PC-9 (cell line): ENCODE results near the gene SLC25A10. TPM values are rescaled to one million over a fixed set of nuclear protein-coding genes. Genes with fewer than 3 reads are reported as not detected.

Source experiments
- BruUV-seq: library from RNA; stranded (reverse); fragments of 400-500 nt; replicated peaks from 2 replicates; lab custom pipeline; 2021; lab: Mats Ljungman, UMichigan
- CTCF ChIA-PET: fragments of 300-600 bp; sonication (Branson Sonifier 250); formaldehyde crosslinking; loops from one replicate; lab custom pipeline; 2022; ENCODE audit warnings: antibody characterized with exemption; lab: Charles Lee
- POLR2A ChIA-PET: fragments of 300-600 bp; sonication (Branson Sonifier 250); formaldehyde crosslinking; loops from one replicate; lab custom pipeline; 2022; ENCODE audit warnings: antibody characterized with exemption; ENCODE audit not compliant: unreplicated experiment; lab: Charles Lee
- DNase-seq, 2 experiments: peaks; one replicate each; pipeline versions ENCODE4 v3.0.0 to v3.0.0-alpha.2; 2015 to 2022; ENCODE audit warnings: mixed read lengths in 1 of 2
- H2AFZ ChIP-seq: fragments of 200-600 bp; sonication (generic); 2 replicates; pipeline ENCODE4 v1.8.1; 2017; ENCODE audit warnings: antibody characterized with exemption
- H3F3A ChIP-seq: fragments of 200-600 bp; sonication (generic); 2 replicates; pipeline ENCODE4 v1.8.1; 2017; ENCODE audit warnings: antibody characterized with exemption, mild to moderate bottlenecking, low read depth; ENCODE audit not compliant: insufficient read depth
- H3K27ac ChIP-seq: fragments of 200-600 bp; sonication (generic); 2 replicates; pipeline ENCODE4 v1.6.1; 2016; ENCODE audit warnings: mixed run types
- H3K27me3 ChIP-seq: fragments of 200-600 bp; sonication (generic); 2 replicates; pipeline ENCODE4 v1.6.1; 2016; ENCODE audit warnings: low read depth, mixed run types; ENCODE audit not compliant: insufficient read depth
- H3K36me3 ChIP-seq: fragments of 200-600 bp; sonication (generic); 2 replicates; pipeline ENCODE4 v1.6.1; 2016; ENCODE audit warnings: low read depth, mixed run types
- H3K4me1 ChIP-seq: fragments of 200-600 bp; sonication (generic); replicated peaks from 2 replicates; pipeline ENCODE4 v1.6.1; 2016; ENCODE audit warnings: mixed run types; ENCODE audit not compliant: insufficient read depth
- H3K4me2 ChIP-seq: fragments of 200-600 bp; sonication (generic); 2 replicates; pipeline ENCODE4 v1.6.1; 2017; ENCODE audit warnings: mixed run types
- H3K4me3 ChIP-seq: fragments of 200-600 bp; sonication (generic); 2 replicates; pipeline ENCODE4 v1.6.1; 2016; ENCODE audit warnings: mixed run types
- H3K79me2 ChIP-seq: fragments of 200-600 bp; sonication (generic); 2 replicates; pipeline ENCODE4 v1.6.1; 2017; ENCODE audit warnings: low read depth, mixed run types
- H3K9me2 ChIP-seq: fragments of 200-600 bp; sonication (generic); 2 replicates; pipeline ENCODE4 v1.8.1; 2017; ENCODE audit warnings: mild to moderate bottlenecking; ENCODE audit not compliant: insufficient read depth
- H3K9me3 ChIP-seq: fragments of 200-600 bp; sonication (generic); 2 replicates; pipeline ENCODE4 v1.8.1; 2016; ENCODE audit warnings: low read depth; ENCODE audit not compliant: insufficient read depth
- H4K20me1 ChIP-seq: fragments of 200-600 bp; sonication (generic); 2 replicates; pipeline ENCODE4 v1.8.1; 2017; ENCODE audit not compliant: insufficient read depth
- EZH2 ChIP-seq: fragments of 200-600 bp; sonication (generic); IDR thresholded peaks from 2 replicates; pipeline ENCODE4 v1.8.0; 2017; ENCODE audit warnings: antibody characterized with exemption, low read depth
- intact Hi-C: fragments of 100-400 bp; cut with micrococcal nuclease; formaldehyde crosslinking; loops from one replicate; pipeline ENCODE4 v1.10.0; 2022; ENCODE audit not compliant: unreplicated experiment
- total RNA-seq: library from RNA; stranded (reverse); gene quantifications from 2 replicates; pipeline ENCODE4 v1.2.3, GENCODE V29; 2021
- TF ChIP-seq, protein P1 (sequence below): fragments of 200-600 bp; sonication (generic); conservative IDR thresholded peaks from 2 replicates; pipeline ENCODE4 v1.6.1; 2017; ENCODE audit warnings: mixed run types, antibody characterized with exemption, mild to moderate bottlenecking, moderate library complexity

Gene SLC25A10
- total RNA-seq, 1 experiment from 2014 or later = 86.5 TPM

DNA sequence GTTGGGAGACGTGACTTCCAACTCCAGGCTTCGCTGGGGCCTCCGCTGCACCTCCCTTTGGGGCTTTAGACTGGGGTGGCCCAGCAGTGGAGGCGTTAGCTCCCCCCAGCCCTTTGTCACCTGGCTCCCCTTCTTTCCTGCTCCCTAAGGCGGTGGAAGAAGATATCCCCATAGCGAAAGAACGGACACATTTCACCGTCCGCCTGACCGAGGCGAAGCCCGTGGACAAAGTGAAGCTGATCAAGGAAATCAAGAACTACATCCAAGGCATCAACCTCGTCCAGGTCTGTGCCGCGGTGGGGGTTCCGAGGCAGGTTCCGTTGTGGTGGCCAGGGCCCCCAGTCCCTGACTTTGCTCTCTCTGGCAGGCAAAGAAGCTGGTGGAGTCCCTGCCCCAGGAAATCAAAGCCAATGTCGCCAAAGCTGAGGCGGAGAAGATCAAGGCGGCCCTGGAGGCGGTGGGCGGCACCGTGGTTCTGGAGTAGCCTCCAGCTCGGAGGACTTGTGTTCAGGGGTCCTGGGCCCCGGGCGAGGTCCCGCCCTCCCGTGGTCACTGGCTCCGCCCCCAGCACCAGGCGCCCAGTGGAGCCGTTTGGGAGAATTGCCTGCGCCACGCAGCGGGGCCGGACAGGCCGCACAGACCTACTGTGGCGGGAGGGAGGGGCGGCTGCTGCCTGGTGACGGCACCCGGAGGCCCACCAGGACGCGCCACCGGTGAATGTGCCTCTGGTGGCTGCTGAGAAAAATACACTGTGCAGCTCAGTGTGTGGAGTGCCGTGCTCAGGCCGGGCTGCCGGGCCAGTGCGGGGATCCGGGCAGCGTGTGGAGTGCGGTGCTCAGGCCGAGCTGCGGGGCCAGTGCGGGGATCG is 5.1 kb upstream of the SLC25A10 start:
- intact Hi-C loops = no loop called here
- no peak overlapping the region for H2AFZ ChIP-seq

DNA sequence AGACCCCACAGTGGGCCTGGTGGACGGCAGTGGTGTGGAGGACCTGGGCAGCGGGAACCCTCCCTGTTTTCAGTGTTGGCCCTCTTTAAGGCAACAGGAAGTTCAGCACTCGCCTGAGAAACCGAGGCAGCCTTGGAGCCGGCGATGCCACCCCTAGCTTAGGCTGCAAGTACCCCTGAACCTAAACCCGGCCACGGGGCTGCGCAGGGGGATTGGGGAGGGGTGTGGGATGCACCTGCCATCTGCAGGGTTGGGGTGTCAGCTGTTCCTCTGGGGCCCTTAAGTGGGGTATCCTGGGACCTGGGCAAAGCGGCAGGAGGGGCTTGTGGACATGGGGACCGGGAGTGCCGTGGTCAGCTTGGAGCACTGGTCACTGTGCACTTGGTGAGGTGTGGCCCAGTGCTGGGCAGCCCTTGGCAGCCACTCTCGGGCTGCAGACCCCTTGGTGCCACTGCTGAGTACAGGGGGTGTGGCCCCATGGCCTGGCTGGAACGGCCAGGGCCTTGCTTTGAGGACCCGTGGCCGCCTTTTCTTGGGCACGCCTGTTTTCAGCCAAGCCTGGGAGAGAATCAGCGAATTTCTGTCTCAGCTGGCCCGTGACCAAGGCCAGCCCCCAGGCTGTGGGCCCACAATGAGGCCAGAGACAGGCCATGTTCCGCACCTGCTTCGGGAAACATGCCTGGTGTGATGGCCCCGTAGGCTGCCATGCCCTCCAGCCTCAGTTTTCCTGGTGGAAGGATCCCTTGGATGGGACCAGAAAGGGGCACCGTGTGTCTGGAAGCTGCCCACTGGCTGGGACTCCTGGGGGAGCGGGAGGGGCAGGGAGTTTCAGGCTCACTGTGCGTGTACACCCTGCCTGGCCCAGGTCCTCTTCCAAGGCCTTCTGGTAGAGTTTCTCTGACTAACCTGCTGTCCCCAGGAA is 4.1 kb upstream of the SLC25A10 start:
- TF ChIP-seq EZH2 = no peak
- TF ChIP-seq, protein P1, sequence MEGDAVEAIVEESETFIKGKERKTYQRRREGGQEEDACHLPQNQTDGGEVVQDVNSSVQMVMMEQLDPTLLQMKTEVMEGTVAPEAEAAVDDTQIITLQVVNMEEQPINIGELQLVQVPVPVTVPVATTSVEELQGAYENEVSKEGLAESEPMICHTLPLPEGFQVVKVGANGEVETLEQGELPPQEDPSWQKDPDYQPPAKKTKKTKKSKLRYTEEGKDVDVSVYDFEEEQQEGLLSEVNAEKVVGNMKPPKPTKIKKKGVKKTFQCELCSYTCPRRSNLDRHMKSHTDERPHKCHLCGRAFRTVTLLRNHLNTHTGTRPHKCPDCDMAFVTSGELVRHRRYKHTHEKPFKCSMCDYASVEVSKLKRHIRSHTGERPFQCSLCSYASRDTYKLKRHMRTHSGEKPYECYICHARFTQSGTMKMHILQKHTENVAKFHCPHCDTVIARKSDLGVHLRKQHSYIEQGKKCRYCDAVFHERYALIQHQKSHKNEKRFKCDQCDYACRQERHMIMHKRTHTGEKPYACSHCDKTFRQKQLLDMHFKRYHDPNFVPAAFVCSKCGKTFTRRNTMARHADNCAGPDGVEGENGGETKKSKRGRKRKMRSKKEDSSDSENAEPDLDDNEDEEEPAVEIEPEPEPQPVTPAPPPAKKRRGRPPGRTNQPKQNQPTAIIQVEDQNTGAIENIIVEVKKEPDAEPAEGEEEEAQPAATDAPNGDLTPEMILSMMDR = no peak
- H3K9me3 ChIP-seq = no peaks in the 10 kb centered on the region
- no TSS peak for BruUV-seq
- ChIA-PET CTCF (interaction anchor here (0.6 kb wide), 1 partner anchor 31 kb away, joined by 4 read pairs; no protein-coding TSS in a partner anchor), POLR2A (no interaction called here)
- H3K36me3 ChIP-seq = no peaks in the 10 kb centered on the region
- no peak overlapping the region for H3K4me3 ChIP-seq
- no peak for DNase-seq
- no peak overlapping the region for H3K27ac ChIP-seq
- peaks cover 14% of the 10 kb centered on the region for H3K4me1 ChIP-seq
- H3K4me2 ChIP-seq = no peak overlapping the region
- H3K27me3 ChIP-seq = no peaks in the 10 kb centered on the region
- no peaks in the 10 kb centered on the region for H3K9me2 ChIP-seq
- peaks cover 27% of the 10 kb centered on the region for H3K79me2 ChIP-seq
- H2AFZ ChIP-seq = no peak overlapping the region
- intact Hi-C loops = no loop called here
- H3F3A ChIP-seq = peaks cover 29% of the 10 kb centered on the region; the same call in 1 of the 2 replicates
- no peaks in the 10 kb centered on the region for H4K20me1 ChIP-seq

More for the DNA sequence above, 5.1 kb upstream of the SLC25A10 start:
- H3K4me3 ChIP-seq = no peak overlapping the region
- H3K27ac ChIP-seq = no peak overlapping the region
- CTCF ChIA-PET = interaction anchor here (0.6 kb wide), 1 partner anchor 30 kb away, joined by 4 read pairs; no protein-coding TSS in a partner anchor
- no peaks in the 10 kb centered on the region for H3K9me3 ChIP-seq
- no peaks in the 10 kb centered on the region for H4K20me1 ChIP-seq
- no peaks in the 10 kb centered on the region for H3K9me2 ChIP-seq
- no peaks in the 10 kb centered on the region for H3K36me3 ChIP-seq
- H3K79me2 ChIP-seq = peaks cover 32% of the 10 kb centered on the region
- no peak for DNase-seq
- BruUV-seq = no TSS peak
- POLR2A ChIA-PET = no interaction called here
- no peak overlapping the region for H3K4me2 ChIP-seq
- no peak for TF ChIP-seq EZH2
- TF ChIP-seq, protein P1 = no peak
- no peaks in the 10 kb centered on the region for H3K27me3 ChIP-seq
- peaks cover 14% of the 10 kb centered on the region for H3K4me1 ChIP-seq
- peaks cover 35% of the 10 kb centered on the region for H3F3A ChIP-seq

DNA sequence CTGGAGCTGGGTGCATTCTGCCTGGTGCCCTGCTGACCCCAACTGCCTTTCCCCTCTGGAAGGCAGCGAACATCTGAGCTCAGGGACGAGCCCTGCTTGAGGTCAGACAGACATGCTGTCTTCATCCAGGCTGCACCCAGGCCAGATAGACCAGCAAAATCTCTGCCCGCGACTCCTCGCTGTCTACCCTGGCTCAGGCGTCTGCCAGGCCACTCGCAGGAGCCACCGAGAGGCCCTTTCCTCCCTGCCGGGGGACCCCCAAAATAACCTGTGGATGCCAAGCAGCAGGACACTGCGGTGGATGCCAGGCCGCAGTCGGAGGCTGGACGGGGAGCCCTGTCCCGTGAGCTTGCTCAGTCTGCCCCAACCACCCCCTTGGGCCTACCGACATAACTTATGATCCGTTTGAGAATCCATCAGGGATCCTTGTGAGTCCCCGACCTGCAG is 3.3 kb upstream of the SLC25A10 start:
- no peaks in the 10 kb centered on the region for H3K9me2 ChIP-seq
- CTCF ChIA-PET = no interaction called here
- H3K79me2 ChIP-seq = peaks cover 29% of the 10 kb centered on the region
- H3F3A ChIP-seq = peaks cover 34% of the 10 kb centered on the region; the same call in 1 of the 2 replicates
- no peak overlapping the region for H3K4me2 ChIP-seq
- no peak overlapping the region for H2AFZ ChIP-seq
- H3K27me3 ChIP-seq = no peaks in the 10 kb centered on the region
- intact Hi-C loops = no loop called here
- no TSS peak for BruUV-seq
- POLR2A ChIA-PET = interaction anchor here (0.5 kb wide), 1 partner anchor 9 kb away, joined by 4 read pairs; no protein-coding TSS in a partner anchor
- H3K9me3 ChIP-seq = no peaks in the 10 kb centered on the region
- no peaks in the 10 kb centered on the region for H3K36me3 ChIP-seq
- TF ChIP-seq EZH2 = no peak
- no peak overlapping the region for H3K4me3 ChIP-seq
- DNase-seq = no peak
- H3K27ac ChIP-seq = no peak overlapping the region
- H3K4me1 ChIP-seq = peaks cover 16% of the 10 kb centered on the region
- no peaks in the 10 kb centered on the region for H4K20me1 ChIP-seq
